K562 (cell line): ENCODE results near the gene MYH9. TPM values are rescaled to one million over a fixed set of nuclear protein-coding genes. Genes with fewer than 3 reads are reported as not detected.

Experiments used
- ATAC-seq: fragments of 200-7000 bp; cut with Tn5 transposase; 3 replicates; pipeline ENCODE4 v1.9.1; 2020; ENCODE audit warnings: moderate library complexity
- BruUV-seq: library from RNA; stranded (reverse); fragments of 400-500 nt; replicated peaks from 2 replicates; lab custom pipeline; 2021; lab: Mats Ljungman, UMichigan
- CTCF ChIA-PET: fragments of 300-600 bp; formaldehyde crosslinking; extraction: SDS; loops from one replicate; lab custom pipeline; 2021; ENCODE audit warnings: low intra/inter-chr PET ratio; lab: Yijun Ruan, JAX
- POLR2A ChIA-PET: fragments of 300-600, 350-650 bp; sonication (Branson Sonifier 250); formaldehyde crosslinking; extraction: SDS; loops from one replicate; lab custom pipeline; 2021; ENCODE audit warnings: antibody characterized with exemption, inconsistent platforms; lab: Yijun Ruan, JAX
- DNase-seq, 4 experiments: peaks; one replicate each; pipeline versions ENCODE4 v3.0.0 to v3.0.0-alpha.2; 2011 to 2018; ENCODE audit warnings: low spot score in 3 of 4, mixed read lengths in 3 of 4; ENCODE audit errors: extremely low read depth in 1 of 4
- FAIRE-seq: peaks from 2 replicates; lab custom pipeline; 2011; peaks lifted over from hg19 to GRCh38; lab: Jason Lieb, UNC
- H2AFZ ChIP-seq: 2 replicates; pipeline ENCODE4 v1.6.0; 2011; ENCODE audit warnings: low read depth, low read length, control low read depth, inconsistent platforms
- H3K27ac ChIP-seq: fragments of 200-600 bp; 3 replicates; pipeline ENCODE4 v1.8.0; 2011; ENCODE audit warnings: low read depth, mild to moderate bottlenecking, control low read depth, inconsistent platforms, low read length, moderate library complexity, mixed read lengths; ENCODE audit errors: extremely low read depth
- H3K27me3 ChIP-seq, 2 experiments: fragments of 300-600 bp in 1 of 2; 2 replicates in 1 of 2; 3 replicates in 1 of 2; pipeline versions ENCODE4 v1.6.0 to v1.8.0; 2011; ENCODE audit warnings: inconsistent platforms in 2 of 2, low read length in 2 of 2, mild to moderate bottlenecking in 1 of 2, mixed read lengths in 1 of 2, moderate library complexity in 1 of 2; ENCODE audit not compliant: control insufficient read depth in 2 of 2, insufficient read depth in 2 of 2
- H3K36me3 ChIP-seq: fragments of 300-600 bp; 3 replicates; pipeline ENCODE4 v1.8.0; 2011; ENCODE audit warnings: mild to moderate bottlenecking, low read length, inconsistent platforms; ENCODE audit not compliant: control insufficient read depth, insufficient read depth
- H3K4me1 ChIP-seq, 2 experiments: fragments of 200-600 bp in 1 of 2; replicated peaks in 1 of 2; 2 replicates in 1 of 2; 3 replicates in 1 of 2; pipeline versions ENCODE4 v1.5.1 to v1.8.0; 2011; ENCODE audit warnings: inconsistent platforms in 2 of 2, low read length in 2 of 2, mild to moderate bottlenecking in 1 of 2, mixed read lengths in 1 of 2, moderate library complexity in 1 of 2; ENCODE audit not compliant: control insufficient read depth in 2 of 2, insufficient read depth in 2 of 2
- H3K4me2 ChIP-seq: 2 replicates; pipeline ENCODE4 v1.6.1; 2011; ENCODE audit warnings: low read length, control low read depth, inconsistent platforms, mixed read lengths; ENCODE audit not compliant: insufficient read depth
- H3K4me3 ChIP-seq: fragments of 200-600 bp; sonication (generic), shearing (Covaris generic); 2 replicates; pipeline ENCODE4 v1.5.1; 2016; ENCODE audit warnings: control low read depth, inconsistent platforms
- H3K79me2 ChIP-seq: fragments of 200-600 bp; 3 replicates; pipeline ENCODE4 v1.8.0; 2011; ENCODE audit warnings: low read length, inconsistent platforms; ENCODE audit not compliant: control insufficient read depth, insufficient read depth
- H3K9ac ChIP-seq, 2 experiments: 2 replicates each; pipeline versions ENCODE4 v1.6.0 to v1.6.1; 2011; ENCODE audit warnings: low read depth in 2 of 2, low read length in 2 of 2, control low read depth in 1 of 2, inconsistent platforms in 1 of 2, mild to moderate bottlenecking in 1 of 2, mixed read lengths in 1 of 2; ENCODE audit not compliant: insufficient read depth in 1 of 2
- H3K9me1 ChIP-seq: one replicate; pipeline ENCODE4 v1.6.0; 2011; ENCODE audit warnings: inconsistent platforms, mild to moderate bottlenecking, low read length, moderate library complexity; ENCODE audit not compliant: control insufficient read depth, insufficient read depth
- H3K9me3 ChIP-seq: replicated peaks from 2 replicates; pipeline ENCODE4 v1.5.1; 2011; ENCODE audit warnings: low read depth, low read length, inconsistent platforms; ENCODE audit not compliant: control insufficient read depth, insufficient read depth
- H4K20me1 ChIP-seq: replicated peaks from 2 replicates; pipeline ENCODE4 v1.6.1; 2011; ENCODE audit warnings: low read length, inconsistent platforms, mixed read lengths; ENCODE audit not compliant: control insufficient read depth, insufficient read depth
- CREM ChIP-seq: IDR thresholded peaks from 2 replicates; pipeline ENCODE4 v1.6.1; 2014; ENCODE audit warnings: antibody characterized with exemption, low read depth
- CTBP1 ChIP-seq: fragments of 450-650 bp; IDR thresholded peaks from 2 replicates; pipeline ENCODE4 v1.6.1; 2016; ENCODE audit warnings: borderline replicate concordance
- FOXA3 ChIP-seq, 2 experiments: fragments of 450-650 bp in 1 of 2; sonication (generic) in 1 of 2; formaldehyde crosslinking; IDR thresholded peaks in 1 of 2; conservative IDR thresholded peaks in 1 of 2; 2 replicates each; pipeline versions ENCODE4 v1.4.0 to v1.8.0; 2020 to 2022; ENCODE audit warnings: mild to moderate bottlenecking in 2 of 2, missing genetic modification reagents in 1 of 2
- KLF10 ChIP-seq: fragments of 250-450 bp; sonication (Bioruptor Pico); IDR thresholded peaks from 2 replicates; pipeline ENCODE4 v1.6.1; 2021; ENCODE audit warnings: matching md5 sums
- NCOA2 ChIP-seq, 2 experiments: fragments of 450-650 bp; IDR thresholded peaks; 2 replicates each; pipeline ENCODE4 v1.6.1; 2018; ENCODE audit warnings: mild to moderate bottlenecking in 2 of 2, moderate library complexity in 1 of 2; ENCODE audit not compliant: partially characterized antibody in 2 of 2
- NFE2L1 ChIP-seq: fragments of 450-650 bp; IDR thresholded peaks from 2 replicates; pipeline ENCODE4 v1.6.1; 2016; ENCODE audit warnings: missing genetic modification characterization, low read depth, mild to moderate bottlenecking, missing compliant biosample characterization, moderate library complexity, borderline replicate concordance
- POLR3G ChIP-seq: IDR thresholded peaks from 2 replicates; pipeline ENCODE4 v1.6.1; 2011; ENCODE audit not compliant: insufficient read length, insufficient replicate concordance; ENCODE audit errors: extremely low read depth
- RAD51 ChIP-seq: fragments of 450-650 bp; IDR thresholded peaks from 2 replicates; pipeline ENCODE4 v1.7.1; 2016; ENCODE audit warnings: low read depth, mild to moderate bottlenecking, borderline replicate concordance
- TAL1 ChIP-seq: fragments of 450-650 bp; IDR thresholded peaks from 2 replicates; pipeline ENCODE4 v1.6.1; 2016; ENCODE audit warnings: mild to moderate bottlenecking
- TBP ChIP-seq: optimal IDR thresholded peaks from 2 replicates; pipeline ENCODE3; 2011; ENCODE audit warnings: low read depth, low read length, improper control_type of control experiment
- U2AF2 ChIP-seq: fragments of 200-400 bp; formaldehyde crosslinking; optimal IDR thresholded peaks from 2 replicates; pipeline ENCODE3; 2017; ENCODE audit warnings: low read depth, mild to moderate bottlenecking, low read length
- ZNF318 ChIP-seq, 2 experiments: fragments of 450-650 bp; IDR thresholded peaks; 2 replicates each; pipeline ENCODE4 v1.6.1; 2016; ENCODE audit warnings: mild to moderate bottlenecking in 2 of 2, borderline replicate concordance in 1 of 2, low read depth in 1 of 2, moderate library complexity in 1 of 2
- WGBS: fragments of 100-300 bp; shearing (Covaris generic); methylation state at CpG from one replicate; pipeline ENCODE4 v1.1.6; 2016; ENCODE audit warnings: low coverage, mixed read lengths; ENCODE audit not compliant: insufficient coverage; ENCODE audit errors: missing lambda C conversion rate; 5-methylcytosine and 5-hydroxymethylcytosine counted together
- in situ Hi-C: fragments of 300-500 bp; cut with MboI; formaldehyde crosslinking; loops from 4 replicates; pipeline ENCODE4 v1.15.0; 2018; ENCODE audit warnings: inconsistent platforms, mixed read lengths
- intact Hi-C: fragments of 100-400 bp; cut with micrococcal nuclease; formaldehyde crosslinking; loops from 2 replicates; pipeline ENCODE4 v1.14.2; 2022
- polyA plus RNA-seq, 8 experiments: library from polyadenylated mRNA; depleted of rRNA in 4 of 8; stranded (reverse) in 5 of 8; unstranded in 3 of 8; fragments of >200 nt; fragmentation: Nextera tagmentation in 2 of 8; fragmentation: Illumina TruSeq in 1 of 8; extraction: Ambion mirVana in 2 of 8; extraction: Trizol in 1 of 8; gene quantifications; 2 replicates each; pipeline versions ENCODE4 v1.2.1 to v1.2.3, GENCODE V29; 2011 to 2014; ENCODE audit warnings: inconsistent platforms in 1 of 8, missing spikeins in 1 of 8
- total RNA-seq, 7 experiments: library from RNA; depleted of rRNA in 6 of 7; stranded (reverse); fragments of >200 nt in 6 of 7; fragmentation: Illumina TruSeq in 2 of 7; extraction: Trizol in 2 of 7; gene quantifications; 2 replicates each; pipeline versions ENCODE4 v1.2.1 to v1.2.3, GENCODE V29; 2011 to 2021; ENCODE audit warnings: low replicate concordance in 1 of 7
- TF ChIP-seq, protein P1 (sequence below): sonication (generic); formaldehyde crosslinking; IDR thresholded peaks from 2 replicates; pipeline ENCODE4 v1.8.1; 2023; ENCODE audit warnings: mild to moderate bottlenecking, missing genetic modification reagents

Gene MYH9
- total and polyA plus RNA-seq, 9 of the 15 experiments (the other 6 are each of a cell fraction or from before 2014, with no cell fraction given) = 0.71 to 111 (median 24.6) TPM

DNA sequence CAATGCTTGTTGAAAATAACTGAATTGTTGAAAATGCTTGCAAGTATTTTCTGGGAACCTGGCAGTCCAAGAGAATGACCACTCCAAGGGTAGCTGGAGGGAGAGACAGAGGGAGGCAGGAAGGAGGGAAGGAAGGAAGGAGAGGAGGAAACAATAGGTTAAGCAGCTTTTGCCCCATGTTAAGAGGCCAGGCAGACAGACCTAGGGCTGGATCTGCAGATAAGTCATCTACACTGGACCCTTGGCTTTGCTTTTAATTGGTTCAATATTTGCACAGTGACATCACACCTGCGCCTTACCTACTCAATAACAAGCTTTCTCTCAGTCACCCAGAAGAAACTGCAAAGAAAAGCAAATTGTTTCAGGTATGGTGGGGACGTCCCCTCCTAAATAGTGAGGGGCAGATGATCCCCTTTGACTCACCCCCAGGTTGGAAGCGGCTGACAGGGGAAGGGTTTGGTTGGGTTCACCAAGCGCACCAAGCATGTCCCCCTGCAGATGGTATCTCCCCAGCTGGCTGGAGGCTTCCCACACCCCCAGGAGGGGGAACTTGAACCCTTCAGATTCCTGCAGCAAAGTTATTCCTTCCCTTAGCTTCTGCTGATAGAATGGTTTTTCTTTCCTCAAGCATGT, 24.3 kb downstream of the MYH9 start:
- CTCF ChIA-PET = no interaction called here
- POLR2A ChIA-PET = interaction anchor here (0.6 kb wide), 1 partner anchor 29 kb away, joined by 3 read pairs; no protein-coding TSS in a partner anchor
- H3K9me3 ChIP-seq = no peaks in the 10 kb centered on the region
- intact Hi-C loops = no loop called here
- no peaks in the 10 kb centered on the region for H3K27me3 ChIP-seq
- peaks cover 80% of the 10 kb centered on the region for H3K79me2 ChIP-seq
- H2AFZ ChIP-seq = no peak overlapping the region
- ATAC-seq = no peak
- peaks cover 12% of the 10 kb centered on the region; the same call in 1 of the 3 replicates for H3K36me3 ChIP-seq
- no peak overlapping the region for H3K9ac ChIP-seq
- no TSS peak for BruUV-seq
- DNase-seq = no peak
- H3K9me1 ChIP-seq = peaks cover 6% of the 10 kb centered on the region
- H3K4me3 ChIP-seq = no peak overlapping the region
- no peak for FAIRE-seq
- H3K4me2 ChIP-seq = no peak overlapping the region
- 50% methylated on average over 1 of the region's 4 CpGs for WGBS
- peaks cover 49% of the 10 kb centered on the region for H4K20me1 ChIP-seq
- no peak overlapping the region for H3K27ac ChIP-seq
- H3K4me1 ChIP-seq = peaks cover 20 to 40% of the 10 kb centered on the region in 2 experiments; a peak in 4 of 5 replicates
- in situ Hi-C loops = no loop called here
- TF ChIP-seq TBP (no peak), FOXA3 (CRISPR knock-in tag; conservative IDR thresholded peaks at IDR 0.05 in 1 of 2, IDR thresholded peaks at IDR 0.05 in 1 of 2) (peak in 1 of 2 experiments; percentile 41; a peak in 1 of 4 replicates), CREM (0 out of 2 replicates have a peak, but pooled peaks have one; percentile 7), CTBP1 (no peak), NFE2L1 (tag) (no peak), TAL1 (no peak), KLF10 (CRISPR knock-in tag) (no peak), ZNF318 (IDR thresholded peaks at IDR 0.05; ENCODE audit: borderline replicate concordance in 1 of 2, low read depth in 1 of 2) (no peak), U2AF2 (no peak), POLR3G (no peak), RAD51 (no peak), NCOA2 (IDR thresholded peaks at IDR 0.05; ENCODE audit: partially characterized antibody in 2 of 2) (no peak)
- TF ChIP-seq, protein P1, sequence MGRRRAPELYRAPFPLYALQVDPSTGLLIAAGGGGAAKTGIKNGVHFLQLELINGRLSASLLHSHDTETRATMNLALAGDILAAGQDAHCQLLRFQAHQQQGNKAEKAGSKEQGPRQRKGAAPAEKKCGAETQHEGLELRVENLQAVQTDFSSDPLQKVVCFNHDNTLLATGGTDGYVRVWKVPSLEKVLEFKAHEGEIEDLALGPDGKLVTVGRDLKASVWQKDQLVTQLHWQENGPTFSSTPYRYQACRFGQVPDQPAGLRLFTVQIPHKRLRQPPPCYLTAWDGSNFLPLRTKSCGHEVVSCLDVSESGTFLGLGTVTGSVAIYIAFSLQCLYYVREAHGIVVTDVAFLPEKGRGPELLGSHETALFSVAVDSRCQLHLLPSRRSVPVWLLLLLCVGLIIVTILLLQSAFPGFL (CRISPR knock-in tag) = no peak
